ENCODE results near the gene TRIM9. TPM values are rescaled to one million over a fixed set of nuclear protein-coding genes. Genes with fewer than 3 reads are reported as not detected.
A peak's percentile ranks its signal among the peaks of the same experiment; 100 is the strongest.

Gene TRIM9
- total RNA-seq, 1 donor: not detected

GRCh38 chr14:50953502-50953901 is 141.4 kb downstream of the TRIM9 start:
- H3K4me3 ChIP-seq (ENCODE audit: low read depth, low read length): no peak overlapping the region
- TF ChIP-seq CTCF (IDR thresholded peaks at IDR 0.05; ENCODE audit: insufficient read depth, low read depth, low read length): no peak
- no peak for DNase-seq (ENCODE audit: low read depth)

GRCh38 chr14:50951032-50951431 is 143.9 kb downstream of the TRIM9 start:
- H3K4me3 ChIP-seq (ENCODE audit: low read depth, low read length): no peak overlapping the region
- no peak for DNase-seq (ENCODE audit: low read depth)
- no peak for TF ChIP-seq CTCF (IDR thresholded peaks at IDR 0.05; ENCODE audit: insufficient read depth, low read depth, low read length)

GRCh38 chr14:50948205-50948604 is 146.7 kb downstream of the TRIM9 start:
- no peak for TF ChIP-seq CTCF (IDR thresholded peaks at IDR 0.05; ENCODE audit: insufficient read depth, low read depth, low read length)
- H3K4me3 ChIP-seq (ENCODE audit: low read depth, low read length): no peak overlapping the region
- no peak for DNase-seq (ENCODE audit: low read depth)

GRCh38 chr14:50947446-50947845 is 147.5 kb downstream of the TRIM9 start:
- no peak overlapping the region for H3K4me3 ChIP-seq (ENCODE audit: low read depth, low read length)
- TF ChIP-seq CTCF (IDR thresholded peaks at IDR 0.05; ENCODE audit: insufficient read depth, low read depth, low read length): no peak
- DNase-seq (ENCODE audit: low read depth): no peak

- H3K4me3 ChIP-seq (ENCODE audit: low read depth, low read length): no peak overlapping the region
- DNase-seq (ENCODE audit: low read depth): no peak
- TF ChIP-seq CTCF (IDR thresholded peaks at IDR 0.05; ENCODE audit: insufficient read depth, low read depth, low read length): no peak
Measured at GRCh38 chr14:50946234-50946935, 148.5 kb downstream of the TRIM9 start.

- no peak for TF ChIP-seq CTCF (IDR thresholded peaks at IDR 0.05; ENCODE audit: insufficient read depth, low read depth, low read length)
- DNase-seq (ENCODE audit: low read depth): peak; percentile 54
- peak overlapping the region; percentile 80 for H3K4me3 ChIP-seq (ENCODE audit: low read depth, low read length)
Measured at GRCh38 chr14:50944647-50945413, 150.1 kb downstream of the TRIM9 start.
